Measurements from ENCODE around the gene C16orf78.

DNA sequence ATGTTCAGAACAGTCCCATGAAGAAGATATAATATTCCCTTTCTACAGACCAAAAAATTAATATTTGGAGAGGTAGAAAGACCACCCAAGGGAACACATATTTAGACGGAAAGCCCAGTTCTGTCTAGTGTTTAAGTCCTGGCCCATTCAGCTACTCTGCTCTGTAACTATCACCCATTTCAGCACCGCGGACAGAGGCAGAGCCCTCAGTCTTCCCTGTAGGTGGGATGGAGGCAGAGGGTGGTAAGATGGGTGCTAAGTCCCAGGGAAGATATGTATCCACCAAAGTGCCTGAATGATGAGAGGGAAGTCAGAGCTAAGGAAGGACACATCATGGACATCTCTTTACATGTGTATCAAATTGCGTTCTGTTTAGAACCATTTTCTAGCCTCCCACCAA, 27.8 kb upstream of the C16orf78 start:
- TF ChIP-seq, protein P1, sequence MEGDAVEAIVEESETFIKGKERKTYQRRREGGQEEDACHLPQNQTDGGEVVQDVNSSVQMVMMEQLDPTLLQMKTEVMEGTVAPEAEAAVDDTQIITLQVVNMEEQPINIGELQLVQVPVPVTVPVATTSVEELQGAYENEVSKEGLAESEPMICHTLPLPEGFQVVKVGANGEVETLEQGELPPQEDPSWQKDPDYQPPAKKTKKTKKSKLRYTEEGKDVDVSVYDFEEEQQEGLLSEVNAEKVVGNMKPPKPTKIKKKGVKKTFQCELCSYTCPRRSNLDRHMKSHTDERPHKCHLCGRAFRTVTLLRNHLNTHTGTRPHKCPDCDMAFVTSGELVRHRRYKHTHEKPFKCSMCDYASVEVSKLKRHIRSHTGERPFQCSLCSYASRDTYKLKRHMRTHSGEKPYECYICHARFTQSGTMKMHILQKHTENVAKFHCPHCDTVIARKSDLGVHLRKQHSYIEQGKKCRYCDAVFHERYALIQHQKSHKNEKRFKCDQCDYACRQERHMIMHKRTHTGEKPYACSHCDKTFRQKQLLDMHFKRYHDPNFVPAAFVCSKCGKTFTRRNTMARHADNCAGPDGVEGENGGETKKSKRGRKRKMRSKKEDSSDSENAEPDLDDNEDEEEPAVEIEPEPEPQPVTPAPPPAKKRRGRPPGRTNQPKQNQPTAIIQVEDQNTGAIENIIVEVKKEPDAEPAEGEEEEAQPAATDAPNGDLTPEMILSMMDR (IDR thresholded peaks at IDR 0.05) = no peak
- no peak for TF ChIP-seq EP300 (IDR thresholded peaks at IDR 0.05)
- no peak for TF ChIP-seq POLR2A (IDR thresholded peaks at IDR 0.05)
